Hematopoietic multipotent progenitor cell treated with erythropoietin and hydrocortisone succinate and interleukin-3 and kit ligand, for 15 days (in vitro differentiated cells): Measurements from ENCODE around the gene SNRNP70.

Experiments used
- DNase-seq: peaks from one replicate; pipeline ENCODE4 v3.0.0-alpha.2; 2015; ENCODE audit warnings: low spot score

Gene SNRNP70

DNA sequence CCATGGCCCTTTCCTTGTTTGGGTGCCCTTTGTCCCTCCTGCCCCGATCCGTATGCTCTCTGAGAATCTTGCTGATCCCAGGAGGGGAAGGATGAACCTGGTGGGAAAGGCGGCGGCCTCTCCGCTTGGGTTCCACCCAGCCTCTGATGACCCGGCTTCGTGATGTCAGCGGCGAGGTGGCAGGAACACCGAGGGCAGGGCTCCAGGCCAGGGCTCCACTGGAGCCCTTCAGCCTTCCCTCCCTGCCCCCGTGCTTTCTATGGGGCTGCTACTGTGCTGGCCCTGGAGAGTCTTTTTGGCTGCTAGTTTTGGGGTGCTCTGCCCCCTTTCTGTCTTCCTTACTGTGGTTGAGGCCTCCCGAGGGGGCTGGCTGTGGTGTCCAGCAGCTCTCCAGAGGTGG lies 17.1 kb downstream of the SNRNP70 start:
- no peak for DNase-seq

- no peak for DNase-seq
Observed at GRCh38 chr19:49103331-49104085, 18.3 kb downstream of the SNRNP70 start.

- DNase-seq: no peak
Observed at GRCh38 chr19:49104229-49104864, 19.1 kb downstream of the SNRNP70 start.

GRCh38 chr19:49106648-49107135 lies 21.4 kb downstream of the SNRNP70 start:
- DNase-seq: peak; percentile 71

- no peak for DNase-seq
Observed at GRCh38 chr19:49107625-49108459, 22.6 kb downstream of the SNRNP70 start.

DNA sequence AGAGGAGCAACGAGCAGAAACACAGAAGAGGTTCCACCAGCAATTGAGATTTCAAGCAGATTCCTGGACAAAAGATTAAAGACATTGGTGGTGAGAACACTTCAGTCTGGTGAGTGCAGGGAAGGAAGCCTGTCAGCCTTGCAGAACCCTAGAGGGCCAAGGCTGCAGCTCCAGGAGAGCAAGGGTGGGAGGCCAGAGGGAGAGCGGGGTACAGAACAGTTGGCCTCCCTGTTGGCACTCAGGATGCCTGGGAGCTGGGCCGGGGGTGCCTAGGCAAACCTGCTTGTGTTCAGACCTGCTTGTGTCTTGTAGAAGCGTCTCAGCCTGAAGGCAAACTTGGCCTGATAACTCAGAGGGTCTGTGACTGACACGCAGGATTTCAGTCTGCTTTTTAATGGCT lies 23.8 kb downstream of the SNRNP70 start:
- no peak for DNase-seq

GRCh38 chr19:49109569-49110233 lies 24.4 kb downstream of the SNRNP70 start:
- no peak for DNase-seq

GRCh38 chr19:49110567-49110966 lies 25.3 kb downstream of the SNRNP70 start:
- DNase-seq: no peak

GRCh38 chr19:49111218-49111998 lies 26.2 kb downstream of the SNRNP70 start:
- no peak for DNase-seq

GRCh38 chr19:49113762-49114629 lies 28.7 kb downstream of the SNRNP70 start, which contains the start of gene LIN7B:
LIN7B (plus strand) TSS chr19:49114370; CDS start chr19:49114405, 35 bp downstream.
- DNase-seq: peak; percentile 80

GRCh38 chr19:49114630-49115363 lies 29.5 kb downstream of the SNRNP70 start:
- peak; percentile 32 for DNase-seq

DNA sequence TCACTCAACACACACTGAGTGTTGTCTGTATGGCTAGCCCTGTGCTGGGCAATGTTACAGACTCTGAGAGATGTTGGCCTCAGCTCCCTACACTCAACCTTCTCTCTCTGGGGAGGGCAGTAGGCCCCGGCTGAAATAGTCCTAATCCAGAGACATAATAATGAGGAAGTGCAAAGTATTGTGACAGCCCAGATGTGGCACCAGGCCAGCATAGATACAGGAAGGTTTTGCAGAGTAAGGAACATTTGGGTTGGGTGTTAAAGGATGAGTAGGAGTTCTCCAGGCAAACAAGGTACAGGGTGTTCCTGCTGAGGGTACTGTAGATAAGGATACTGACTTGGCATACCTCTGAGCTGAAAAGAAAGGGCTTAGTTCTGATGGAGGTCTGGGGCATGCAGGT lies 31.3 kb downstream of the SNRNP70 start:
- no peak for DNase-seq

DNA sequence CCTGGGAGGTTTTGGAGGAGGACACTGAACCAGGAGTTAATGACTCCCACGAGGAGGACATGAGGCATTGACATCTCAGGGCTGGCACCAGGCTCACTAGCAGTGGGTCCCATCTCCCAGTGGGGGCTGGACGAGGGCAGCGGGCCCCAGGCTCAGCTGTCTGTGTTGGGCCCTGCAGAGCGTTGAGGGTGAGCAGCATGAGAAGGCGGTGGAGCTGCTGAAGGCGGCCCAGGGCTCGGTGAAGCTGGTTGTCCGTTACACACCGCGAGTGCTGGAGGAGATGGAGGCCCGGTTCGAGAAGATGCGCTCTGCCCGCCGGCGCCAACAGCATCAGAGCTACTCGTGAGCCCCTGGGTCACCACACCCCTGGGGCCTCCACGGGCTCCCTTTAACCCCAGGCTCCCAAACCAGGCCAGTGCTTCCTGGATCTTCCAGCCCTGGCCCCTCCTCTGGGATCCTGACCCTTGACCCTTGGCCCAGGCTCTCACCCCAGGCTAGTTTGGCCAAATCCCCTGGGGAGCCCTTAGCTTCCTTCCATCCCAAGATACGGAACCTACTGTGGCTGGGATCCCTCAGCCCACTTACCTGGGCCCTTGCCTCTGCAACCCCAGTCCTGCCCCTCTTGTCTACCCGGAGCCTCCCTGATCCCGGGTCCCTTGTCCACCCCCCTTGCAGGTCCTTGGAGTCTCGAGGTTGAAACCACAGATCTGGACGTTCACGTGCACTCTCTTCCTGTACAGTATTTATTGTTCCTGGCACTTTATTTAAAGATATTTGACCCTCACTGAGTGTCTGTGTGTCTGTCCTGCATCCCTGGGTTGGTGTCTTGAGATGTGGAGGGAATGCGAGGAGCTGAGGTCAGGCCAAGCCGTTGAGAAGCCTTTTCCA lies 32.7 kb downstream of the SNRNP70 start:
- no peak for DNase-seq

DNA sequence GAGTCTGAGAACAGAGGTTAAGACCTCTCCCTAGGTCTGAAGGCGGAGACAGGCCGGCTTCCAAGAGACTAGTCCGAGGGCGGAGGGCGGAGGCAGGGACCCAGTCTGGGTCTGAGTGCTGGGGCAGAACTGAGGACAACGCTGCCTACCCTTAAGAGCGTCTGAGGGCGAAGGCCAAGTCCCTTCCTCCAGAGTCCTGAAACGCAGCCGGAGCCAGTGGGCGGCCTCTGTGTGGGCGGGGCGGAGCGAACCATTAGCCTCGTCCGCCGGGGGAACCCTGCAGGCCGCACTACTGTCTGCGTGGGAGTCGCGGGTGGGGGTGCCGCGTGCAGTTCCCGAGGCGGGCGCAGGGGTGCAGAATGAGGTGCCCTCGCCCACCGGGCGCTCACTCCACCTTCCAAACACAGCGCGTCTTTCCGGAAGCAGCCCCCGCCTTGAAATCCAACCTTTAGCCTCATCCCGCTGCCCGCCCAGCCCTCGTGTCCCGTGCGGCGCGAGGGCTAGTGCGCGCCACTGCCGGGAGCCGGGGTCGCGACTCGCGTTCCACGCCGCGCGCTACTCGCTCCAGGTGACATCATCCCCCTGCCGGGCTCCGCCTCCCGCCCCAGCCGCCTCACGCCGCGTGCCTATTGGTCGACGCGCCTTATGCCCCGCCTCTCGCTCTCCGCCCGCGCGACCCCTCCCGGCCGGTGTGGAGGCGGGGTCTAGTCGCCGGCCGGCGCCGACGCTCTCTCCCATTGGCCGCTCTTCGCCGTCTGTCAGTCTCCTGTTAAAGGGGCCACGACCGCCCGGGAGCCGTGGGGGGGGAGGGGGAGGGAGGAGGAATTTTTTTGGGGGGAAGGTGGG lies 33.5 kb downstream of the SNRNP70 start, which contains the start of gene C19orf73:
Gene C19orf73, minus strand, starts transcription at position 579 of the 846 bp plus-strand sequence. Its CDS starts 121 bp downstream, at position 458.
- DNase-seq: peak; percentile 94

GRCh38 chr19:49119411-49120324 lies 34.4 kb downstream of the SNRNP70 start, which contains the start of gene PPFIA3:
PPFIA3 (plus strand) TSS chr19:49119544; CDS start chr19:49127874, 8,330 bp downstream.
- DNase-seq: no peak

DNA sequence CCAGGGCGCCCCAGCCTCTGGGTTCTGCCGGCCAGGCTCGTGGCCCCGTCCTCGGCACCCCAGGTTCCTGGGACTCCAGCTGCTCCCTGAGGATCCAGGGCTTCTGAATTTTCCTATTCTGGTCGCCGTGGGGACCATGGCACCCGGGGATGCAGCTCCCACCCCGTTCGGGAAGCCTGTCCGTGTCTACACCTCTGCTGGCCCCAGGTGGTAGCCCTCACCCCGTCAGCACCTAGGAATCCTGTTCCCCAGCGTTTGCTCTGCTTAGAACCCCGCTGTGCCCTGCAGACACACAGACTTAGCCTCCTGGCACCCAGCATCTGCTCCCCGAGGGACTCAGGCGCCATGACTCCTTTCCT lies 35.1 kb downstream of the SNRNP70 start:
- DNase-seq: no peak
